Stimulated activated CD8-positive, alpha-beta memory T cell treated with anti-CD3 and anti-CD28 coated beads, Interleukin-15, amount 100 ng/mL, for 48 hours (primary cell): ENCODE data around the gene C6orf118.

ENCODE experiments used
- DNase-seq, 2 donors: peaks; one replicate each; pipeline ENCODE4 v3.0.0-alpha.2; 2020; ENCODE audit warnings: low read depth in 2 of 2

C6orf118 gene

DNA sequence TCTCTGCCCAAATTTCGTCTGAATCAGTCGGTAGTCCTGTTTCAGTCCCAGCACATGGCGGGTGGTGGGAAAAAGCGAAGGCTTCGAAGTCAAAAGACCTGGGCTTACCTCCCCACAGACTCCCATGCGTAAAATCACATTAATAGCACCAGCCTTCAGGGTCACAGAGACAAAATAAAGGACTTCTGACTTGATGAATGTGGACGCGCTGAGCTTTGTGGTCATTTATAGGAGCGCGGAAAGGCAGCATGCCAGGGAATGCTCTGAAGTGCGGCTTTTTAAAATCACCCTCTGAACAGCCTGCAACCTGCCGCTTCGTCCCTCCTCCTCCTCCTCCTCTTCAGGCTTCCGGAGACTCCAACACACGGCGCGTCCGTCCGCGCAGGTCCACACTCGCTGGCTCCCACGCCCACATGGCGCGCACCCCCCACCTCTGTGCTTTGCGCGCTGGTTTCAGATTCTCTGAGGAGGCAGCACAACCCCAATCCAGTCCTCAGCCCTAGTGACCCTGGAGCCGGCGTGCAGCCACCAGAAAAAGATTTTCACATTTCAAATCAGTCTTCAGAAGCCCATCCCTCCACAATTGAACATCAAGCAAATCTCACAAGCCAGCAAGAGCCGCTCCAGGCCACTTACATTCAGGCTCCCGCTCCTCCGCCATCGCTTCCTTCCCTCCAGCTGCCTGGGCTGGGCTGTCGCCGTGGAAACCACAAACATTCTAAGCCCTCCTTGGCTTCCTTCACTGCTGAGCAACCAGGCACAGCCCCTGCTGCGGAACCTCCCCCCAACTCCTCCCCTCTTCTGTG lies at the start of gene C6orf118:
Gene C6orf118 (minus strand): TSS at position 680 of the 806 bp plus-strand sequence. CDS start 19 bp downstream, at position 661.
- DNase-seq, result no peak

DNA sequence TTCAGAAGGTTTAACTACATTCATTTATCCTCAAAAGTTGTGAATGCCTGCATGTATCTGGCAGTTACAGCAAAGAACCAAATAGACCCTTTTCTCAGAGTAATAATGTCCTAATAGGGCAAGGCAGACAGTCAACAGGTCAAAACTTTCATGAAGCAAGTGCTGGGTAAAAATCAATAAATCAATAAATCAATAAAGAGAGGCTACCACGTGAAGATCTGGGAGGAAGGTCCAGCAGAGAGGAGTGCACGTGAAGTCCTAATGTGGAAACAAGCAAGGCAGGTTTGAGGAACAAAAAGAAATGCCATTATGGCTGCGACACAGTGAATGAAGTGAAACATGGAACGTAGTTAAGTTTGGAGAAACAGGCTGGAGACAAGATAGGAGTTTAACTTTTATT lies 36.3 kb upstream of the C6orf118 start:
- DNase-seq, result no peak

DNA sequence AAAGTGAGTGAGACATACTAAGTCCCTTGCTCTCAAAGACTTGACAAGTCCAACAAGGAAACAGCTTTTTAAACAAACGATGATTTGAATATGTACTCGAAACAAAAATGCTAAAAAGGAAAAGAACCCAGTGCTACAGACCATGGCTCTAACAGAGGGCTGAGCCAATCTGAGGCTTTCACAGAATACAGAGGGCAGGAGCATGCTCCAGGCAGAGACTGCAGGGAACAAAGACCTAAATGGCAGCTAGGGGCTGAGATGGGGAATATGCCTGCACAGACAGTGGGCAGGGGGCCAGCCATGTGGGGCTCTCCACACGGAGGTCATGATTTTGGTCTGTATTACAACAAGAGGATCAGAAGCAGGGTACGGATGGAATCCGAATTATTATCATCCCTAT lies 31.1 kb upstream of the C6orf118 start:
- DNase-seq, result no peak

DNA sequence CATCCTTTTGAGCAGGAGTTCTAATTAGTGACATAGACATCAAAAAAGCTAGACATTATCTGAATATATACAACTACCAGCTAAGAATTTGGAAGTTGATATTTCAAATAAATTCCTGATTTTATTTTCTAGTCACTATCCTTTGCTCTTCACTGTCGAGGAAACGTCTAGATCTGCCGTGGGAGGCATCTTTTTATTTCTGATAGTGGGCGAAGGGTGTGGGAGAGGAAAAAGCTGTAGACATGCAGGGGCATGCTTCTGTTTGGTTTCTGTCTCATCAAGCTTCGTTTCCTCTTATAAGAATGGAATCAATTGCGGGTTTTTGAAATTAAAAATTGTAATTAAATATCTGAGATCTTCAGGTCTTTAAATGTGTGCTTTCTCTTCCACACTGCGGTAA lies 16.2 kb upstream of the C6orf118 start:
- no peak for DNase-seq

DNA sequence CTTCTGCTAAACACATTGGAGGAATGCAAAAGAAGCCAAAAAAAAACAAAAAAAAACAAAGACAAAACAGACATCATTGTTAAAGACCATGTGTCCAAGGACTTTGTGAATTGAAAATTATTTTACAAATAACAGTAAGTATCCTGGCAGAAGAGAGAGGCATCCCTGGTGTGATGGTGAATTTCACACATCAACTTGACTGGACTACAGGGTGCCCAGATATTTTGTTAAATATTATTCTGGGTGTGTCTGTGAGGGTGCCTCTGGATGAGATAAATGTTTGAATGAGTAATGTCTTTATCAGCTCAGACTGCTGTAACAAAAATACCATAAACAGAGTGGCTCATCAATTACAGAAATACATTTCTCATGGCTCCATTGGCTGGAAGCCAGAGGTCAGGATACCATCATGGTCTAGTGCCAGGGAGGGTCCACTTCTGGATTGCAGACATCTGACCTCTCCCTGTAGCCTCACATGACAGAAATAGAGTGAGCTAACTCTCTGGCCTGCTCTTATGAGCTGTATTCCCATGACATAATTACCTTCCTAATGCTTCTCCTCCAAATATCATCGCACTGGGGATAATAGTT lies 12.2 kb upstream of the C6orf118 start:
- DNase-seq, result no peak

DNA sequence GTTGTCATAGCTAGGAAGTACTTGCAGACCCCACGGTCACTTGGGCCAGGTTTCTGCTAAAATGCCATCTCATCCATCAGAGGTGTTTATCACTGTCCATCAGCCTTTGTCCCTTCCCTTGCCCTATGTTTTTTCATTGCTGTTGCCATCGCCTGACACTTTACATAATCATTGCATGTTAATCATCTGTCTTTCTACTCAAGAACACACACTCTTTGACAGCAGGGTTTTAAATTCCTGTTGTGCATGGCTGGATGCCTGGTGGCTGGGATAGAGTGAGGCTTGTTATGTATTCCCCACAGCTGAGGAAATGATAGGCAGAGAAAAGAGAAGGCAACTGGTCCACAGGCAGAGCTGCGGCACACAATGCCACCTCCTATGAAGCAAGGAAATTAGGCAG lies 11.7 kb upstream of the C6orf118 start:
- DNase-seq, result no peak

DNA sequence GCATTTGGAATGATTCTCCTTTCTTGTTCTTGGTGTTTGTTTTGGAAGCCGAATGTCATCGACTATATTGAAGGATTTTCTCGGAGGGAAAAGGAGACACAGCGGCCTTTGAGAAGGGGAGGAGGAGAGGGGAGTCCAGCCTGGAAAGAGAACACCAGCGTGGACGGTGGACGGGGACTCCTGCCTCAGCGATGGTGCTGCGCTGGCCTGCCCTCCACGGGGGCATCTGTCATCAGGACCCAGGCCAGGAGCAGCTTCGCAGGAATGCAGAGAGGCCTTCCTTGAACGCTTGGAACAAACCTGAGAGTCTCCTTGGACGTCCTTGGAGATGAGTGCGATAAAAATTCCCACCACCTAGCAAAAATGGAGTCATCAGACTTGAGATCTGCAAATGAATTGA lies 8.3 kb upstream of the C6orf118 start:
- DNase-seq, result no peak

DNA sequence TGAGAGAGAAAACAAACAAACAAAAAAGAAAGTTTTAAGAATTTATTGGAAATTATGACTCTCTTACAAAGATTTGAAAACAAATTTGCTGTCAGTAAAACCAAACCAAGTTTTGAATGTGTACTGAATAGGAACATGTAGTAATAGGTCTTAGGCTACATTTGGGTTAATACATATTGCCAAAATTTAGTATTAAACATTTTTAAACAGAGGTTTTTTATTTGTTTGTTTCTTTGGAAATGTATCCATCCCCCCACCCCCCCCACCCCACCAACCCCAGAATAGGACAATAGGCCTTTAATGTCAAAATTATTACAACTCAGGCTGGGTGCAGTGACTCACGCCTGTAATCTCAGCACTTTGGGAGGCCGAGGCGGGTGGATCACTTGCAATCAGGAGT lies 2.5 kb downstream of the C6orf118 start:
- no peak for DNase-seq

DNA sequence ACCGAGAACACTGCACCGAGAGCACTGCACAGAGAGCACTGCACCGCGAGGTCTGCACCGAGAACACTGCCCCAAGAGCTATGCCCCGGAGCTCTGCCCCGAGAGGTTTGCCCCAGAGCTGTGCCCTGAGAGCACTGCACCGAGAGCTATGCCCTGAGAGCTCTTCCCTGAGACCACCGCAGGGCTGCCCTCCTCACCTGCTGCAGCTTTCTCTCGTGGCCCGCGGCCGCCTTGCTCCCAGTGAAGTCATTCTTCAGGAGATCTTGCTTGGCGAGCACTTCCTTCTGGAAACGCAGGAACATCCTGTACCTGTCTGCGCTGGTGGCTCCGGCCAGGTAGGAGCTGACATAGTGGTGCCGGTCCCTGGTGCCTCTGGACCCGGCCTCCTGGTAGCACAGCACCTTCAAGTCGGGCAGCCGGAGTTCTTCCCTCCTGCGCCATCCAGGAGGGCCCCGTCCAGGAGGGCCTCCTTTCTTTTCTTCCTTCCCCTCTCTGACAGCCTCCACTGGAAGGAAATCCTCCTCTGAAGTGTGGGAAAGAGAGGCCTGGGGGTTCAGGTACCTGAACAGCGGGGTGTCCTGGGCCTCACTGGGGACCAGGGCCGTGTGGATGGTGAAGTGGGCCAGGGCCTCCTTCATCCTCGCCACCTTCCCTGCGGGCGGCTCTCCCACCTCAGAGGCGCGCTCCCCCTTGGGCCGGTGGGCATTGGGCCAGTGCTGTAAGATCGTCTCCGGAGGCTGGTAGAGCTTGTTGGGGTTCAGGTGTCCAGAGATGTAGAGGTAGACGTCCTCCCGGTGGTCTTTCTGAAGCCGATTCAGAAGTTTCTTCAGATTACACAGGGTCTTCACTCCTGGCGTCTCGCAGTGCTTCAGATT lies 7.8 kb downstream of the C6orf118 start:
- DNase-seq, result no peak

DNA sequence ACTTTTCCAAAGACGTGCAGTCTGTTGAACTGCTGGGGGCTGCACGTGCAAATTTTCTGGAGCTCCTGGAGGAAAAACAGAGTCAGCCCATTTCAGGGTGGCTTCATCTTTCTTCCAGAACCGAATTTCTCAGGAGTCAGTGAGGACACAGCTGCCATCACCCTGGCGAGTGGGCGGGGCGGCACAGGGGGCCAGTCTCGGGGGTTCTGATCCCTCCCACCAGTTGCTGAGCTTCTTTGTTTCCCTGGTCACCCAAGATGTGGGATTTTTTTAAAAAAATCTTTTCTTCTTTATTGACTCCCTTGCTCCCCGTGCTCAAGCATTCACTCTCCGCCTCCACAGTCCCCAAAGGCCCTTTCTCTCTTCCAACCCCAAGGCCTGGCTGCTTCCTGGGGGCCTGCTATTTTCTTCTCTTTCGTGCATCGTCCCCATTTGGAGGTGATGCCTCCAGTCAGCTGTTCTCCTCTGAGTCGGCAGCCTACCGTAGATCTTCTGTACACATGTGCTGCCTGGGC lies 8.9 kb downstream of the C6orf118 start:
- DNase-seq, result no peak

DNA sequence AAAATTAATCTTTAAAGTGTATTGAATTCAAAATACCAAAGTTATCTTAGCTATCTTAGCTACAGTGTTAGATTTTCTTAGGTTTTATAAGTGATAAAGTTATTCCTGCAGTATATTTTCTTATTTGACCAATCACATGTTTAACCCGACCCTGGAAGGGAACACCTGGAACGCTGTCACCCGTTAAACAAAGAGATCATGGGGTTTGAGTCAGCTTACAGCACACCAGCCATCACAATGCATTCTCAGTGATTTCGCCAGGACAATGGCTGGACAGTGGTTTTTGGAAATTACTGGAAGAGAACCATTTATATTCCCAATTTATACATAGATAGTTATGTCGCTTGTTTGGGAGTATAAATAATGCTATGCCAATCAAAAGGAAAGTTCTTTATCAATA lies 10.5 kb downstream of the C6orf118 start:
- DNase-seq, result no peak

DNA sequence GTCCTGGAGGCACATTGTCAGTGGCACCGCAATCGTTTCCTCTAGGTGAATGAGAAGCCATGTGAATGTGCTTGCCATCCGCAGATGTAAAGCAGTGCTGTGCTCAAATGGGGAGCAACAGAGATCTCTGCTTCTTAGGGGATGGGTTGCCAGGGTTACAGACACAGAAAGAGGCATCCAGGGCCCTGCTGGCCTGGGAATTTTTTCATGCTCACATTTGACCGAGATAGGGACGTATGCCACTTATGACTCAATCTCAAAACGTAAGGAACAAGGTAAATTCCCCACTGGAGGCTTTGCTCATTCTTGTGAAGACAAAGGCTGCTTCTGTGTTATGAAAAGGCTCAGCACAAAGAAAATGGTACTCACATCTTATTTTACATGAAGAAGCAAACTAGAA lies 11.0 kb downstream of the C6orf118 start:
- DNase-seq, result no peak

DNA sequence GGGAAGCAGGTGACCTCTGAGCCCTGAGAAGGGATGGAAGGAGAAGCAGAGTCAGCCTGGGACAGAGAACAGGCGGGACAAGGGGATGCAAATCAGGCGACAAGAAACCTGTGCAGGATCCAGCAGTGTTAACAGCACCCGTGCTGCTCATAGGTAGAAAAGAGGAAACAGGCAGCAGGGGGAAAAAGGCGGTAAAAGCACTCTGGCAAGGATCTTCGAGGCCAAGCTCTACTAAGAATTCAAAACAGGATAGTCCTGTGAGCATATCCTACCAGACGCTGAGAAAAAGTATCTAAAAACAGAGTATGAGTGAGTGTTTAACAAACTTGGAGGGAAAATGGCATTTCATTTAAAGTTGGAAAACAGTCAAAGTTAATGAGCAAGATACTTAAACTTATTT lies 16.7 kb downstream of the C6orf118 start:
- DNase-seq, result no peak

DNA sequence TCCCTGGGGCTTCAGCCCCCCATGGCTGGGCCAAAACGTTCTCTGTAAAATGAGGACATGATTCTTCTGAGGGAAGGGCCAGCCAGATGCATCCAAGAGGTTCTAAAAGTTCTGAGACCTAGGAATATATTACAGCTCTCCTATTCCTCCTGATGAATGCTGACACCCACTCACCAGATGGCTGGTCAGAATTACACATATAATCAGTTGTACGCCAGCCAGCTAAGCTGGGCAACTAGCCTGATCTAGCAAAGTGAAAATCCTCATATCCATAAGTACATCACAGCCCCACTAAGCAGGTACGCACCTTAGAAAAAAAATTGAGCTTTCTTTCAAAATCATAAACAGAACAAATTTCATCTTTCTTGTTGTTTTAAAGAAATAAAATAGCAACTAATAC lies 34.8 kb downstream of the C6orf118 start:
- DNase-seq, result no peak

DNA sequence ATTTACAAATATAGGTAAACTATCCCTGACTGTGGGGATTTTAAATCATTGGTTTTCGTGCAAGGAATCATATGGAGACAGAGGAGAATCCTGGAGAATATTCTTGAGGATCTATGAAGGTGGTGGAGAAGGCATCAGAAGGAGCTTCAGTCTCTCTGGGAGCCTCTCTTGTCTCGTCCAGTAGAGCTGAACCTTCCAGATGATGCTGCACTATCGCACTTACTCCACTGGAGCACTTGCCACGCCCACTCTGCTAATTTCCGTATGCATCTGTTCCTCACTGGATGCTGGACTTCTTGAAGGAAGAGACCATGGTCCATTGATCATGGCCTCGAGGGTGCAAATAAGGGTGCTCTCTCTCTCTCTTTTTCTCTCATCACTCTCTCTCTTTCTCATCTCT lies 36.8 kb downstream of the C6orf118 start:
- no peak for DNase-seq

DNA sequence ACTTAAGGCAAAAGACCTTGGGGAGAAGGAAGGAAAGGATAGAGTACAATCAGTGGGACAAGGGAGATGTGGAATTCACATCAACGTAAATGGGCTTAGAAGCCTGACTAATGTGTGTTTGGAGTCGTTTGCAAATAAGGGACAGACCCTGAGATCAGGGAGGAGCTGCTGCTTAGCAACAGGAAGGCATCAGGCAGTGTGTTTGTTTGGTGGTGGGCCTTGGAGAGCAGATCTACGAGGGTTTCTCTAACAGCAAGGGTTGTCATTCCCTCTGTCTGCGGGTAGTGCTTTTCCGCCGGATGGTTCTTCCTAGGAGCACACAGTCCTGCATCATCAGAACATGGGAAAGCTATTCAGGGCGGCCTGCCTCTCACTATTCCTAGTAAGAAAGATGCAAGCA lies 40.4 kb downstream of the C6orf118 start:
- no peak for DNase-seq

DNA sequence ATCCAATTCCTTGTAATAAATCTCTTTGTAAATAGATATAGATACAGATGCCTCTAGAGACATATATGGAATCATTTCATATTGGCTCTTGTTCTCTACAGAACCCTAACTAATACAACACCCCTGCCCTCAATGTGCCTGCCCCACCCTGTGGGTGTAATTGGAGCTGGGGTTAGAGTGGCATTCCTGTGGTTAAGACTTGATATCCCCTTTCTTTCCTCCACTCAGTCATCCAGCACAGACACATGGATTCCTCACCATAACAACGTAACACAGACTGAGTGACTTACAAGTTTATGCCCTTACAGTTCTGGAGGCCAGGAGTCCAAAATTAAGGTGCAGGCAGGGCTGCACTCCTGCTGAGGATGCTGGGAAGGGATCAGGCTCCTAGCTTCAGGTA lies 42.8 kb downstream of the C6orf118 start:
- no peak for DNase-seq

DNA sequence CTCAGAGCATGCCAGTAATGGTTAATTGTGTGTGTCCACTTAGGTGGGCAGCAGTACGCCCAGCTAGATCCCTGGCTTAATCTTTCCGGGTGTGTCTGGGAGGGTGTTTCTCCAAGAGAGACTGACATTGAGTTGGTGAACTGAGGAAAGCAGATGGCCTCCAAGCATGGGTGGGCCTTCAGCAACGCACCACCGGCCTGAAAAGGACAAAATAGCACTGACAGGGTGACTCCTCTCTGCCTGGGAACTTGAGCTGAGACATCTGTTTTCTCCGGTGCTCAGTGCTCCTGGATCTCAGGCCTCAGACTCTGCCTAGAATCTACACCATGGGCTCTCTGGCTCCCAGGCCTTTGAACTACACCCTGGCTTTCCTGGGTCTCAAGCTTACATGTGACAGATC lies 43.2 kb downstream of the C6orf118 start:
- DNase-seq, result no peak

DNA sequence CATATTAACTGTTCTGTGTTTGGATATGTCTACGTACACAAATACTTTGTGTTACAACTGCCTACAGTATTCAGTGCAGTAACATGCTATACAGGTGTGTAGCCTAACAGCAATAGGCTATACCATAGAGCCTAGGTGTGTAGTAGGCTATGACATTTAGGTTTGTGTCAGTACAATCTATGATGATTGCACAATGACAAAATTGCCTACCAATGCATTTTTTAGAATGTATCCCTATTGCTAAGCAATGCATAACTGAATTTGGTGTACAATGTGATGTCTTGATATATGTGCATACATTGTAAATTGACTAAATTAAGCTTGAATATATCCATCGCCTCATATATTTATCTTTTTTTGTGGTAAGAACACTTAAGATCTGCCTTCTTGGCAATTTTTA lies 48.9 kb downstream of the C6orf118 start:
- no peak for DNase-seq

DNA sequence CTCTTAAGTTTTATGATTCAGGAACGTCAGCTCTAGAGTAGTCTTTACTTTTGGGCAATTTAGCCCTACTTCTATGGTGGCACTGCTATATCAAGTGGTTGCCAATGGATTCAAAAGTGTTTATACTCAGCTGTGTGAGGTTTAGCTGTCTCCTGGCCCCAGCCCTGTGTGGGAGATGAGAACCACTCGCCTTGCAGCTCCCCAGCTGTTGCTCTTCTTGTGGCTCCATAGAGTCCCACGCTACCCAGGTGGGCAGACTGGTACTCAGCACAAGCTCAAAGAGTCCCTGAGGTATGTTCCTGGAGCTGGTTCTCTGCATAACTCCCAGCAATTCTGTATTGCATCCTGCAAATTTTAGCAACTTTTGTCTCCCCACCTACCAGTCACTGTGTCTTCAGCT lies 59.6 kb downstream of the C6orf118 start:
- no peak for DNase-seq

DNA sequence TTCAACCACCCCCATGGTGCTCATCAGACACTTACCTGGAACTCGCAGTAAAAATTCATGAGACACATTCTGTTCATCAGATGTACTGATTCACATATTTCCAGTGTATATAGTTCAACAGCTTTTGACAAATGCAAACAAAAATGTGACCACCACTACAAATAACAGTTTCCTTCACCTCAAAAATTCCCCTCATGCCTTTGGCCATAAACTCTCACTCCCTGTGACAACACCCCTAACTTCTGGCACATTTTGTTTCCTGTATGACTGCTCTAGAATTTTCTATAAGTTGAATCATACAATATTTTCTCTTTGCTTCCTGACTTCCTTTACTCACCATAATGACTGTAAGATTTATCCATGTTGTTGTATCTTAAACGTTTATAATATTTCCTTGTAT lies 63.7 kb downstream of the C6orf118 start:
- DNase-seq, result no peak

DNA sequence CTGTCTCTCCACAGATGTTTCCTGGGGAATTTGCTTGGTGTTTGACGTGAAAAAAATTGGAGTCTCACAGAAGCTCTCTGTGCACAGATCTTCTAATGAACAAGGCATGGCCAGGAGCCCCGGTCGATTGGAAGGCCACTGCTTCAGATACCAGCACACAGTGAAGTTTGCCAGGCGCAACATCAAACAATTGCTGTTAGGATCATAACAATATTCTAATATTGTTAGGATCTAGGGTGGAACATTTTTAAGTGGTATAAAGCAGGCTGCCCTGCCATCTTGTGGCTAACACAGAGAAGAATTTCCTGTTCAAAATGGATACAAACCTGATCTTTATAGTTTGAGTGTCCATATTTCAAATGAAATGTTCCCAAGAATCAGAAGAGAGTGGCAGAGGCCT lies 64.1 kb downstream of the C6orf118 start:
- DNase-seq, result no peak
